Esophagus squamous epithelium (tissue), 4 donors: ENCODE measurements around the gene DOC2B.

Source experiments
- POLR2A ChIP-seq, 4 donors: fragments of 450-650 bp; IDR thresholded peaks; one replicate each; pipeline ENCODE4 v1.6.1; 2017; ENCODE audit warnings: antibody characterized with exemption in 4 of 4, mild to moderate bottlenecking in 4 of 4, moderate library complexity in 3 of 4
- TF ChIP-seq, protein P1 (sequence below), 6 experiments: fragments of 450-650 bp in 4 of 6; fragments of 200-600 bp in 2 of 6; sonication (generic) in 2 of 6; IDR thresholded peaks; one replicate each; pipeline ENCODE4 v1.5.1; 2016 to 2019; ENCODE audit warnings: antibody characterized with exemption in 6 of 6, mild to moderate bottlenecking in 4 of 6, moderate library complexity in 4 of 6

DNA sequence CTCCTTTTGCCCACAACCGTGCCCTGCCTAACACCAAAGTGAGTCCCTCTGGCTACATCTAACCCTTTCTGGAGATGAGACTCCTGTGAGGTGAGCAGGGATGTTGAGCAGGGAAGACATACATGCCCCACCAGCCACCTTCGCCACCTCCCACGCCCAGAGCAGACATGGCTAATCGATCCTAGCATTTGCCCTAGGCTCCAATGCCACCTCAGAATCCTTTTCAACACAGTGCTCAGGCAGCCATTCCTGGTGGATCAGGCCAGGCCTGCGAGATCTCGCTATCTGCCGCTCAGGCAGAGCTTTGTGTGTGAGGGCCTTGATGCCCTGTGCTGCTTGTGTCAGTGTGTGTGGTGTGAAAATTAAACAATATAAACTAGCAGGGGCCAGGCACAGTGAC is 23.1 kb downstream of the DOC2B start:
- TF ChIP-seq, protein P1, sequence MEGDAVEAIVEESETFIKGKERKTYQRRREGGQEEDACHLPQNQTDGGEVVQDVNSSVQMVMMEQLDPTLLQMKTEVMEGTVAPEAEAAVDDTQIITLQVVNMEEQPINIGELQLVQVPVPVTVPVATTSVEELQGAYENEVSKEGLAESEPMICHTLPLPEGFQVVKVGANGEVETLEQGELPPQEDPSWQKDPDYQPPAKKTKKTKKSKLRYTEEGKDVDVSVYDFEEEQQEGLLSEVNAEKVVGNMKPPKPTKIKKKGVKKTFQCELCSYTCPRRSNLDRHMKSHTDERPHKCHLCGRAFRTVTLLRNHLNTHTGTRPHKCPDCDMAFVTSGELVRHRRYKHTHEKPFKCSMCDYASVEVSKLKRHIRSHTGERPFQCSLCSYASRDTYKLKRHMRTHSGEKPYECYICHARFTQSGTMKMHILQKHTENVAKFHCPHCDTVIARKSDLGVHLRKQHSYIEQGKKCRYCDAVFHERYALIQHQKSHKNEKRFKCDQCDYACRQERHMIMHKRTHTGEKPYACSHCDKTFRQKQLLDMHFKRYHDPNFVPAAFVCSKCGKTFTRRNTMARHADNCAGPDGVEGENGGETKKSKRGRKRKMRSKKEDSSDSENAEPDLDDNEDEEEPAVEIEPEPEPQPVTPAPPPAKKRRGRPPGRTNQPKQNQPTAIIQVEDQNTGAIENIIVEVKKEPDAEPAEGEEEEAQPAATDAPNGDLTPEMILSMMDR (IDR thresholded peaks at IDR 0.05): no peak
- no peak for TF ChIP-seq POLR2A (IDR thresholded peaks at IDR 0.05)
